Mucosa of descending colon (tissue), 3 donors: ENCODE data around the gene MSI2. TPM values are rescaled to one million over a fixed set of nuclear protein-coding genes. Genes with fewer than 3 reads are reported as not detected.

ENCODE experiments used
- ATAC-seq: fragments of 200-7000 bp; cut with Tn5 transposase; one replicate; pipeline ENCODE4 v1.9.1; 2020; ENCODE audit warnings: mild to moderate bottlenecking, moderate library complexity
- DNase-seq, 3 donors: peaks; one replicate each; pipeline ENCODE4 v3.0.0-alpha.2; 2020
- H3K36me3 ChIP-seq: fragments of 200-600 bp; one replicate; pipeline ENCODE4 v1.8.0; 2021; ENCODE audit warnings: low read depth, mild to moderate bottlenecking
- H3K4me1 ChIP-seq: fragments of 200-600 bp; one replicate; pipeline ENCODE4 v1.8.0; 2021; ENCODE audit warnings: low read depth, mild to moderate bottlenecking
- H3K4me3 ChIP-seq: fragments of 200-600 bp; one replicate; pipeline ENCODE4 v1.8.0; 2021; ENCODE audit warnings: mild to moderate bottlenecking
- H3K9me3 ChIP-seq: fragments of 200-600 bp; one replicate; pipeline ENCODE4 v1.8.0; 2021; ENCODE audit warnings: mild to moderate bottlenecking
- CTCF ChIP-seq: fragments of 200-600 bp; IDR thresholded peaks from one replicate; pipeline ENCODE4 v1.8.0; 2022; ENCODE audit warnings: antibody characterized with exemption, mild to moderate bottlenecking
- intact Hi-C, 2 donors: fragments of 100-400 bp; cut with DNase I in 1 of 2; cut with micrococcal nuclease in 1 of 2; formaldehyde crosslinking; loops; one replicate each; pipeline versions ENCODE4 v1.11.0 to v1.11.1; 2022; cut with DNase I, micrococcal nuclease
- total RNA-seq, 3 donors: library from RNA; stranded (reverse); fragmentation: NEBNext Ultra II Directional in 2 of 3; extraction: Animal tissue kit (Norgen Biotek cat#: 25700) in 2 of 3; gene quantifications; one replicate each; pipeline versions ENCODE4 v1.2.1 to v1.2.4, GENCODE V29; 2021 to 2023
- donor health status: DM: no; HTN: no; CAD: no; lungs with moderate emphysema.
- donor health status: DM: no; HTN: no; CAD: no.
- donor health status: DM: no; HTN: yes; CAD: no.

The MSI2 gene
- total RNA-seq, 3 donors from 2014 or later: 60.0 to 72.6 (median 65.7) TPM

- DNase-seq (no peak), ATAC-seq (no peak)
- Histone ChIP-seq H3K4me1 (no peaks in the 10 kb centered on the region), H3K4me3 (no peak overlapping the region), H3K9me3 (no peaks in the 10 kb centered on the region), H3K36me3 (no peaks in the 10 kb centered on the region)
- intact Hi-C loops: no loop called here
- TF ChIP-seq CTCF: no peak
These were observed 219.5 kb downstream of the MSI2 start for GRCh38 chr17:57475796-57476195.

- no peak overlapping the region for H3K4me3 ChIP-seq
- no peaks in the 10 kb centered on the region for H3K9me3 ChIP-seq
- H3K4me1 ChIP-seq: no peaks in the 10 kb centered on the region
- H3K36me3 ChIP-seq: no peaks in the 10 kb centered on the region
- ATAC-seq (no peak), DNase-seq (no peak)
- intact Hi-C loops: no loop called here
- TF ChIP-seq CTCF: no peak
These were observed 221.4 kb downstream of the MSI2 start for GRCh38 chr17:57477522-57478362.

GRCh38 chr17:57478478-57479250 is 222.3 kb downstream of the MSI2 start:
- Histone ChIP-seq H3K36me3 (no peaks in the 10 kb centered on the region), H3K9me3 (no peaks in the 10 kb centered on the region), H3K4me1 (no peaks in the 10 kb centered on the region), H3K4me3 (no peak overlapping the region)
- TF ChIP-seq CTCF: no peak
- ATAC-seq (no peak), DNase-seq (no peak)
- intact Hi-C loops: no loop called here

GRCh38 chr17:57480438-57481196 is 224.3 kb downstream of the MSI2 start:
- H3K4me1 ChIP-seq: no peaks in the 10 kb centered on the region
- DNase-seq: no peak
- intact Hi-C loops: no loop called here
- no peak for ATAC-seq
- no peak overlapping the region for H3K4me3 ChIP-seq
- no peaks in the 10 kb centered on the region for H3K36me3 ChIP-seq
- H3K9me3 ChIP-seq: no peaks in the 10 kb centered on the region
- TF ChIP-seq CTCF: no peak

- DNase-seq (no peak), ATAC-seq (no peak)
- no peak for TF ChIP-seq CTCF
- no peaks in the 10 kb centered on the region for H3K4me1 ChIP-seq
- no peak overlapping the region for H3K4me3 ChIP-seq
- intact Hi-C loops: no loop called here
- no peaks in the 10 kb centered on the region for H3K36me3 ChIP-seq
- H3K9me3 ChIP-seq: no peaks in the 10 kb centered on the region
These were observed 225.6 kb downstream of the MSI2 start for GRCh38 chr17:57481910-57482391.
